ENCODE measurements around the gene SEC24D. TPM values are rescaled to one million over a fixed set of nuclear protein-coding genes. Genes with fewer than 3 reads are reported as not detected.

The SEC24D gene
- total RNA-seq, 2 experiments from 2014 or later: 33.1 to 36.1 TPM

DNA sequence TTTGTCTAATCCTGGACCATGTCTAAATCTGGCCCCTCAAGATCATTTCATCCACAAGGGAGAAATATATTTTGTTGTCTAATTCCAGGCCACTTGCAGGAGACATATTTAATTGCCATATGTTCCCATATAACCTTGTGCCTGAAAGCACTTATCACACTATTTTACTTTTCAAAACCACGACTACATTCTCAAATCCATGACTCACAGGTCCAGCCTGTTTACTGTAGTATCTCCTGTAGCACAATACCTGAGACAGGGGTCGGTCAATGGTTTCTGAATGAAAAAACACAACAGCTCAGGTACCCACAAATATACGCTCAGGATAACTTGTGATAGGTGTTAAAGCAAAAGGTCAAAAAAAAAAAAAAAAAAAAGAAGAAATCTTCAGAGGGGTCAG is 60.9 kb downstream of the SEC24D start:
- ChIA-PET CTCF (interaction anchor here (0.9 kb wide), 1 partner anchor 190 kb away, joined by 3 read pairs; no protein-coding TSS in a partner anchor), POLR2A (interaction anchor here (0.6 kb wide), 1 partner anchor 35 kb away, joined by 3 read pairs; no protein-coding TSS in a partner anchor)
- no peak for DNase-seq
- Mint-ChIP-seq H3K27ac (no peak overlapping the region), H3K9me3 (no peaks in the 10 kb centered on the region), H3K27me3 (no peaks in the 10 kb centered on the region), H3K4me1 (no peaks in the 10 kb centered on the region), H3K36me3 (ENCODE audit: low read depth) (peaks cover 3% of the 10 kb centered on the region), H3K4me3 (no peak overlapping the region)

DNA sequence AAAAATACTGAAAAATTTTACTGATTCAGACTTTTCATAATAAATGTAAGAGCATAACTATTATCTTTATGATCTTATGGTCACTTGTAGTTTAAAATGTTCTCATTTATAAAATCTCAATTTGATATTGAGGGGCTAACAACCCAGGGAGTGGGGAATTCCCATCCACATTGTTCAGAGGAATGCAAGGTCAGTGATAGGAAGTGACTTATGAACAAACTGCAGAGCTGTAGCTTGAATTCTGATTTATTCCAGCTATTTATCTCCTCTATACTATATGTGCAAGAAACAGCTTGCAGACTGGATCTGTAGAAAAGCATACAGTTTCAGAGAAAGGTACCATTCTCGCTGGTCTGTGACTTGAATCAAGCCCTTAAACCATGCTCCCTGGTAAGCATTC is 61.6 kb downstream of the SEC24D start:
- ChIA-PET CTCF (interaction anchor here (0.9 kb wide), 1 partner anchor 191 kb away, joined by 3 read pairs; no protein-coding TSS in a partner anchor), POLR2A (interaction anchor here (0.6 kb wide), 1 partner anchor 35 kb away, joined by 3 read pairs; no protein-coding TSS in a partner anchor)
- no peak for DNase-seq
- Mint-ChIP-seq H3K27me3 (no peaks in the 10 kb centered on the region), H3K9me3 (no peaks in the 10 kb centered on the region), H3K27ac (no peak overlapping the region), H3K36me3 (ENCODE audit: low read depth) (peaks cover 2% of the 10 kb centered on the region), H3K4me1 (no peaks in the 10 kb centered on the region), H3K4me3 (no peak overlapping the region)

DNA sequence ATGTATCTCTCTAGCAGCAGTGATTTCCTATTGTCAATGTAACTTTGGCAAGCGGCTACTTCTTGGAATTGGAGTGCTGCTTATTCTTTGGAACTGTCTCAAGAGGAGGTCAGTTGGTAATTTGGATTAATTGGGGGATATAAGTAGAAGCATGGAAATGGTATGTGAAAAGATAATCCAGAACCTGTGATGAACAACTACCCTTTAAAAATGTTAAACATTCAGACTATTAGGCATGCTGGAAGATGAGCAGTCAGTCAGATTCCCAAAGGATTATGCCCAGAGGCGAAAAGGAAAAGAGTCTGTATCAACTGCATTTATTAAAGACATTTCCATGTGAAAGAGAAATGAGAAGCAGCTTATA is 62.5 kb downstream of the SEC24D start:
- no peaks in the 10 kb centered on the region for H3K27me3 Mint-ChIP-seq
- POLR2A ChIA-PET: no interaction called here
- no peaks in the 10 kb centered on the region for H3K9me3 Mint-ChIP-seq

DNA sequence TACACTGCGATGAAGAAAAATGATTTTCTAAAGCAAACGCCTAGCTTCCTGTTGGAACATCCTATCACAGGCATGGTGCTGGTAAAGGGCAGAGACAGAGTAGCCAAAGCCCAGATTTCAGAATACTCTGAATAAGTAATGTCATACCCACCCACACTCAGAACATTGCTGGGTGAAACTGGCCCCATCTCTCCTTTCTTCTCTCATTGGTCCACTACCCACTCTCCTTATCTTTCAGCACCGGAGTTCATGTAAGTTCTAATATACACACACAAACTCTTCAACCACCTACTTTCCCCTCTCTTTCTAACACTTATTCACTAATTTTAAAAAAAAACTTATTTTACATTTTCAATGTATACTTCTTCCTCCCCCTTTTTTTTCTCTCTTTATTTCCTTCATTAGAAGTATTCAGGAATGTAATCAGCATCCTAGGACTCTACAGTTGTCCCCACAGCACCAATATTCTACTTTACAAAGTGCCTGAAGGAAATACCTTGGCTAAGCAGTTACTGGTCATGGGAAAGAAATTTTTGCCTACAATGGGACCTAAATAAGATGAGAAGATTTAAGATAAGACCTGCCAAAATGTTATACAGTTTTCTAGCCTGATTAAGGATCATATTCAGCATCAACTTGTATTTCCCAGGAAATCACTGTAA is 63.0 kb downstream of the SEC24D start:
- Mint-ChIP-seq H3K27me3 (no peaks in the 10 kb centered on the region), H3K4me1 (no peaks in the 10 kb centered on the region), H3K4me3 (no peak overlapping the region), H3K36me3 (ENCODE audit: low read depth) (peaks cover 4% of the 10 kb centered on the region), H3K27ac (no peak overlapping the region), H3K9me3 (no peaks in the 10 kb centered on the region)
- DNase-seq: no peak
- ChIA-PET CTCF (no interaction called here), POLR2A (no interaction called here)

More for the DNA sequence above, 62.5 kb downstream of the SEC24D start:
- Mint-ChIP-seq H3K27ac (no peak overlapping the region), H3K4me1 (no peaks in the 10 kb centered on the region), H3K4me3 (no peak overlapping the region), H3K36me3 (ENCODE audit: low read depth) (peaks cover 2% of the 10 kb centered on the region)
- CTCF ChIA-PET: no interaction called here
- no peak for DNase-seq

DNA sequence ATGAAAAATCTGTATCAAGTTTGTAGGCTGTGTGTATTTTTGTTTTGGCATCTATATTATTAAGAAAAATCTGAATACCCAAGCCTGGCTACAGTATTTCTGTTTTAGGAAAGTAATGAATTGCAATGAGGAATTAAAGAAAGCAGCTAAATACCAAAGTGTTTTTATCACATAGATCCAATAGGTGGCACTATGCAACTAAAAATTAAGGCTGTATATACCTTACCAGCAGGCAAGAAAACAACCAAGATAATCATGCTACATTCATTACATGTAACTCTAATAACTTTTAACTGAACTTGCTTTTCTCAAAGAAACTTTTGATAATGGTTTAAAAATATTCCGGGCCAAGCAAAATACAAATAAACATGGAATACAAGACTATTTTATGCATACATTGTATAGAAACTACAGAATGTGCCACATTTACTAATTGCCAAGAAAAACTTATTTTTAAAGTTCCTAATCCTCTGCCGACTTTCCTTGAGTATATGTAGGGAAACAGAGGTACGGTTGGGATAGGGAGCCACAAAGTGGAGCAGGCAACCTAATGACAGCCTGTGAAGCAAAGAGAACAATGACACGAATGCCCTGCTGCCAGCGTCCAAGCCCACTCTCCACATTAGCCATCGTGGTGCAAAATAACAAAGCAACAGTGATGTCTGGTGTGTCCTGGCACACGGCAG is 63.7 kb downstream of the SEC24D start:
- ChIA-PET CTCF (interaction anchor here (0.7 to 1.0 kb wide), 3 partner anchors 29 to 90 kb away, joined by 3 to 4 read pairs (median 3); no protein-coding TSS in a partner anchor), POLR2A (no interaction called here)
- no peak for DNase-seq

DNA sequence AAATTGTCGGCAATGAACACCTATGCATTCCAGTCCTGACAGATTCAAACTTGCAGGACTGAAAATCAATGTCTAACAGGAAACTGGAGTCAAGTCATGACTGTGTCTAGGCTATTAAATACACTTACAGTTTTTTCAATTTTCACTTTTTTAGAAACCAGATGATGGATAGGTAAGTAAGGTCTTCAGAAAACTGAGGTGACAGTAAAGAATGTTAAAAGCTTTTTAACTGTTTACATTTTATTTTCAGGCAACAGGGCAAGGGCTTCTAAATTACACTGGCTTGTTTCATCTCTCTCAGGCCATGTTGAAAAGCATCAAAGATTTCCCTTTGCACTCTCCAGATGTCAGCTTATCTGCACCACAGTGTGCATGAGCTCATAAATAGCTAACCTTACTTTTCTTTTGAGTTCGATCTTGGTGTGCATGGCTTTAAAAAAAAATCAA is 65.2 kb downstream of the SEC24D start:
- H3K9me3 Mint-ChIP-seq: no peaks in the 10 kb centered on the region
- peaks cover 9% of the 10 kb centered on the region for H3K36me3 Mint-ChIP-seq (ENCODE audit: low read depth)
- CTCF ChIA-PET: no interaction called here
- no peaks in the 10 kb centered on the region for H3K4me1 Mint-ChIP-seq
- no peaks in the 10 kb centered on the region for H3K27me3 Mint-ChIP-seq
- POLR2A ChIA-PET: no interaction called here
- H3K27ac Mint-ChIP-seq: no peak overlapping the region
- no peak for DNase-seq
- H3K4me3 Mint-ChIP-seq: no peak overlapping the region

More for the DNA sequence above, 63.7 kb downstream of the SEC24D start:
- Mint-ChIP-seq H3K27ac (no peak overlapping the region), H3K27me3 (no peaks in the 10 kb centered on the region), H3K4me1 (no peaks in the 10 kb centered on the region), H3K9me3 (no peaks in the 10 kb centered on the region), H3K4me3 (no peak overlapping the region), H3K36me3 (ENCODE audit: low read depth) (peaks cover 3% of the 10 kb centered on the region)

DNA sequence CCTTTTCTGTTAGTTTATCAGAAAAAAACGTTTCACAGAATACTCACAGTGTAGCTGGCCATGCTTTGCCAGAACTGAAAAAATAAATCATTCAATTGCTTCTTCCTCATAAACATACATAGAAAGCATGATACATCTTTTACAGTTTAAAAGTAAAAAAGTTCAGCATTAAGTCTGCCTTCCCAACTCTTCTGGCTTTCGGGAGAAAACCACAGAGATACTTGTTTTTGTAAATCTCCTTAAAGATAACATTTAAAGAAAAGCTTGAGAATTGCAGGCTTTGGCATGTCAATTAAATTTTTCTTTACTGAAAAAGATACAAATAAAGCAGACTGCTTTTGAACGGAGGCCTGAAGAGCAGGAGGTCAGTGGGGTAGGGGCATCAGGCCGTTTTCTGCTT is 66.8 kb downstream of the SEC24D start:
- Mint-ChIP-seq H3K27ac (no peak overlapping the region), H3K9me3 (no peaks in the 10 kb centered on the region), H3K4me3 (no peak overlapping the region), H3K27me3 (no peaks in the 10 kb centered on the region), H3K4me1 (no peaks in the 10 kb centered on the region), H3K36me3 (ENCODE audit: low read depth) (peaks cover 12% of the 10 kb centered on the region)
- ChIA-PET POLR2A (no interaction called here), CTCF (no interaction called here)
- DNase-seq: no peak

DNA sequence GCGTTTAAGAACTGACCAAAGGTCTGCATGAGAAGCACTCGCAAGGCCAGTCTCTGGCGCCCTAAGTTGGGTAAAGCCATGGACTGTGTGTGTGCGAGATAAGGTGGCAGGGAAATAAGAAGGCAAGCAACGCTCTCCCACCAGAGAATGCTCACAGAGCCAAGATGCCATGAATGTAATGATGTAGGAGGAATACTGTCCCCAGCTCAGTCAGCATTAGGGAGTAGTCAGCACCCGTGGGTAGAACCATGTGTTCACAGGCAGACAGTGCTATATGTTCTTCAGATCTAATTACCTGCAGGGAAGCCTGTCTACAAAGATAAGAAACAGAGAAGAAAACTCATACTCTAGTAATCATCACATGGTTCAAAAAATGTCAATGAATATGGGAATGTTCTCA is 68.8 kb downstream of the SEC24D start:
- Mint-ChIP-seq H3K9me3 (no peaks in the 10 kb centered on the region), H3K27ac (no peak overlapping the region), H3K27me3 (no peaks in the 10 kb centered on the region), H3K4me1 (no peaks in the 10 kb centered on the region), H3K4me3 (no peak overlapping the region), H3K36me3 (ENCODE audit: low read depth) (peaks cover 12% of the 10 kb centered on the region)
- DNase-seq: no peak
- POLR2A ChIA-PET: no interaction called here
- CTCF ChIA-PET: no interaction called here

DNA sequence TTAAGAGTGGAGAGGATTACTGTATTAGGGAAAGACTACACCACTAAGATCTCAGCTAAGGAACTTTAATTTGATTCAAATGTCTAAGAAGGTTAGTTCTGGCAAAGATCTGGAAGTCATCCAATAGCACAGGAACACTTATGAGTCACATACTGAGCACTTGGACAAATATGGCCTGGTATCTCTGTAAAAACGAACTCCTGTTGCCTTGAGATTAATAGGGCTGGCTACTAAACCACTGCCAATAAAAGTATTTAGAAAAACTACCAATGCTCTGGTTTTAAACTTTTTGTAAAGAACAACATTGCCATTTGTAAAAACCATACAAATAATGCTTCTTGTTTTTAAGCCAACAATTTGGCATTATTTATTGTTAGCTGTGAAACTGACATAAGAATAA is 70.5 kb downstream of the SEC24D start:
- no peaks in the 10 kb centered on the region for H3K4me1 Mint-ChIP-seq
- no peak for DNase-seq
- H3K27me3 Mint-ChIP-seq: no peaks in the 10 kb centered on the region
- POLR2A ChIA-PET: no interaction called here
- CTCF ChIA-PET: interaction anchor here (0.7 kb wide), 1 partner anchor 69 kb away, joined by 3 read pairs; no protein-coding TSS in a partner anchor
- H3K4me3 Mint-ChIP-seq: no peak overlapping the region
- peaks cover 15% of the 10 kb centered on the region for H3K36me3 Mint-ChIP-seq (ENCODE audit: low read depth)
- no peak overlapping the region for H3K27ac Mint-ChIP-seq
- H3K9me3 Mint-ChIP-seq: no peaks in the 10 kb centered on the region

DNA sequence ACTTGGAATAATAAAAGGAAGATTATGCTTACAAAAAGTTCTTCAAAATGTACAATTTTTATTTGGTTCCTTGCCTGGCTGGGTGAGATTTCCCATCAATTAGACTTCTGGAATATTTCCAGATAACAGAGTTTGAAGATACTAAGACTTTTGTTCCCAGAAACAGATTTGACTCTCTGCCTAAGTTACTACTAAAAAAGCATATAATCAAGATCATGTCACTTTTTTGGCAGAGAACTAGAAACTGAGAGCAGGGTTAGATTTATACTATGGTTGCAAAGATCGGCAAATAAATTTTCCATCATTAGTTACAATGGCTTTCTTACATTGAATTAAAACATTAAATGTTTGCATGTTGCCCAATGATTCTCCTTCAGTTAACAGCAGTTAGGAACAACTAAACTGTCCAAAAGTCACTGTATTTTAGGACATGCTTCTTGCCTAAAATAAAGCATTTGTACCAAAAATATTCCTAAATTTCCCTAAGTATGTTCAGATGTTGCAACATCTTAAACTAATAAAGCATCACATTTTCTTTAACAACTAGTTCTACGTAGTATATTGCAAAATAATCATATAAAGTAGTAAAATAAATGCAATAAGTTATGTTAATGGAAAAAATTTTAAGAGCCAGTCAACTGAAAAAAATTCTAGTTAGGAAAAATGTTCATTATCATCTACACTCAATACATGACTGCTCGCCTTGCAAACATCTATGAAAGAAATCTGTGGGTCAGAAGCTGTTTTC is 73.0 kb downstream of the SEC24D start:
- no peaks in the 10 kb centered on the region for H3K4me1 Mint-ChIP-seq
- H3K9me3 Mint-ChIP-seq: no peaks in the 10 kb centered on the region
- no peak overlapping the region for H3K27ac Mint-ChIP-seq
- peaks cover 13% of the 10 kb centered on the region for H3K36me3 Mint-ChIP-seq (ENCODE audit: low read depth)
- POLR2A ChIA-PET: no interaction called here
- no peak for DNase-seq
- no peaks in the 10 kb centered on the region for H3K27me3 Mint-ChIP-seq
- CTCF ChIA-PET: interaction anchor here (1.2 kb wide), 1 partner anchor 22 kb away, joined by 3 read pairs; no protein-coding TSS in a partner anchor
- H3K4me3 Mint-ChIP-seq: no peak overlapping the region

DNA sequence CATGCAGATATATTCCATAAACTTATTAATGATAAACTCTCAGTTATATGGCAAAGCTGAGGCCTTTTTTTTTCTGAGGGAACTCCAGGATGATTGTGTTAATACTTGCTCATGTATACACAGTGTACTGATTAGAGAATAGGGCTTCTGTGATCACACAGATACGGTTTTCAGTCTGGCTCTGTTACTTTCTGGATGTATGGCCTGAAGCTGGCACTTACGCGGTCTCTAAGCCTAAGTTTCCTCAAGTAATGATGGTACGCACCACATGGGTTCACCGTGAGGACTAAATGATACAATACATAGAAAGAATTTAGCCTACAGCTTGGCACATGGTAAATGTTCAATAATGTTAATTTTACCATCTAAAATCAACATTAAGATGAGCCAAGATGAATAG is 73.8 kb downstream of the SEC24D start:
- peaks cover 11% of the 10 kb centered on the region for H3K36me3 Mint-ChIP-seq (ENCODE audit: low read depth)
- ChIA-PET POLR2A (no interaction called here), CTCF (interaction anchor here (0.7 to 1.2 kb wide), 2 partner anchors 21 to 73 kb away, joined by 3 read pairs; no protein-coding TSS in a partner anchor)
- H3K4me3 Mint-ChIP-seq: no peak overlapping the region
- no peak for DNase-seq
- H3K27ac Mint-ChIP-seq: no peak overlapping the region
- no peaks in the 10 kb centered on the region for H3K4me1 Mint-ChIP-seq
- no peaks in the 10 kb centered on the region for H3K9me3 Mint-ChIP-seq
- no peaks in the 10 kb centered on the region for H3K27me3 Mint-ChIP-seq

DNA sequence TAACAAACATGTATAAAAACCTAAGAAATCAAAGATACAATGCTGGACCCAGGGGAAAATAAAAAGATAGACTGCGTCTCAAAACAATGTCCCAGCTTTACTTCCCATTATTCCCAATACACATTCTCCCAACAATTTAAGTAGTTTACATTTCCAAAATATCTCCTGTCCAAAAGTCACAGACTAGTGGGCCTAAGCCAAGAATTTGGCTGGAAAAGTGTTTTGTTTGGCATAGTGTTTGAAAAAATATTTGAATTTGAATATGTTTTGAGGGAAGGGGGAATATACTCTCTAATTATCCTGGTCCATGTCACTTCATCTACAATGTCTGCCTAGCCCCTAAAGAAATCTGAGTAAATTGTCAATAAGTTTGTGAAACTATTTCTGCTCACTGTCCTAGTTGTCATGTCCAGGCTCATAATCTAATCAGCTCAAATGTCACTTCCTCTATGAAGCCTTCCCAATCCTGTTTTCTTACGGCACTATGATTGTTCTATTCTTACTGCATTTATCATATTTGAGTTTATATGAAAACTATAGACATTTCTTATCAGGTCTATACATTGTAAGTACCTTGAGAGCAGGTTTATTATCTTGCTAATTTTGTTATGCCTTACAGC is 74.4 kb downstream of the SEC24D start:
- no peaks in the 10 kb centered on the region for H3K4me1 Mint-ChIP-seq
- CTCF ChIA-PET: interaction anchor here (0.7 to 1.2 kb wide), 2 partner anchors 20 to 73 kb away, joined by 3 read pairs; no protein-coding TSS in a partner anchor
- DNase-seq: no peak
- no peaks in the 10 kb centered on the region for H3K27me3 Mint-ChIP-seq
- peaks cover 8% of the 10 kb centered on the region for H3K36me3 Mint-ChIP-seq (ENCODE audit: low read depth)
- no peaks in the 10 kb centered on the region for H3K9me3 Mint-ChIP-seq
- POLR2A ChIA-PET: no interaction called here
- no peak overlapping the region for H3K4me3 Mint-ChIP-seq
- H3K27ac Mint-ChIP-seq: no peak overlapping the region

DNA sequence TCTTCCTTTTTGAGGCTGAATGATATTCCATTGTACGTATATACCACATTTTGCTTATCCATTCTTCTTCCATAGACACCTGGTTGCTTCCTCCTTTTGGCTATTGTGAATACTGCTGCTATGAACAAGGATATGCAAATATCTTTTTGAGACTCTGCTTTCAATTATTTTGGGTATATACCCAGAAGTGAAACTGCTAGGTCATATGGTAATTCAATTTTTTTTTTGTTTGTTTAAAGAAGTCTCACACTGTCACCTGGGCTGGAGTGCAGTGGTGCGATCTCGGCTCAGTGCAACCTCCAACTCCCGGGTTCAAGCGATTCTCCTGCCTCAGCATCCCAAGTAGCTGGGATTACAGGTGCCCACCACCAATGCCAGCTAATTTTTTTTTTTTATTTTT is 75.4 kb downstream of the SEC24D start:
- no peaks in the 10 kb centered on the region for H3K4me1 Mint-ChIP-seq
- no peak for DNase-seq
- ChIA-PET POLR2A (no interaction called here), CTCF (no interaction called here)
- H3K9me3 Mint-ChIP-seq: no peaks in the 10 kb centered on the region
- no peaks in the 10 kb centered on the region for H3K27me3 Mint-ChIP-seq
- H3K36me3 Mint-ChIP-seq (ENCODE audit: low read depth): peaks cover 14% of the 10 kb centered on the region
- no peak overlapping the region for H3K4me3 Mint-ChIP-seq
- no peak overlapping the region for H3K27ac Mint-ChIP-seq
